ENCODE results near the gene SLC2A9.

The SLC2A9 gene

DNA sequence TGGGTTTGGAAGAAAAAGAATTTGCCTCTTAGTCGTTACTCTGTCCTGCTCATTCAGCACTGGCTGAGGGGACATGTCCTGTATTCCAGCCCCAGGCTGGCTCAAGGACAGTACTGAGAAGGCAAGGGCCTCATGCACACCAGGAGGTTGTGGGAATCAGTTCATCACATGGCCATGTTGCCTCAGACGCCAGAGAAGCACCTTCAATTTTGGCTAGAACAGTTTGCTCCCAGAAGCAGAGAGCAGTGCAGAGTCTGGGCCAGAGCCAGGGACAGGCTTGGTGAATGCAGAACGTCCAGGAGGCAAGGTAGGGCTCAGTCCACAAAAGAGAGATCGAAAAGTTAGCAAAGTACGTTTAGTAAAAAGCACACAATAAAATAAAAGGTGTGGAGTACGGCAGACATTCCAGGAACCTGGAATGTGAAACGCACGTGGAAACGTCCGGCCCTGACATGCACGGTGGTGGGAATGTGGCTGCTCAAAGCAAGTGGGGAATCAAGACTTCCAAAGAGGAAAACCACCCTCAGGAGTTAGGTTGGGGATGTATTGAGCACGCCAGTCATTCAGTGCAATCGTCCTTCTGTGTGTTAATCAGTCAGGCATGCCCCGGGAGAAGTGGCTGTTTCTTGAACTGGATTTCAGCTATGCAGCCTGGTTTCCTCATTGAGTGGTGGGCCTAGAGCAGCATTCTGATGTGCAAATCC is 1.2 kb upstream of the SLC2A9 start:
- H3K79me2 ChIP-seq (ENCODE audit: control insufficient read depth, insufficient read depth, low read length) = no peaks in the 10 kb centered on the region
- H2AK5ac ChIP-seq (ENCODE audit: low read length) = no peak overlapping the region
- H3K4ac ChIP-seq (ENCODE audit: low read depth, low read length) = no peak overlapping the region
- no peak overlapping the region for H3K27ac ChIP-seq (ENCODE audit: low read depth, low read length)
- H3K36me3 ChIP-seq (ENCODE audit: control insufficient read depth, insufficient read depth, low read length) = no peaks in the 10 kb centered on the region
- no peak overlapping the region for H2BK5ac ChIP-seq (ENCODE audit: low read length)
- H3K56ac ChIP-seq (ENCODE audit: low read length) = no peak overlapping the region
- H2BK120ac ChIP-seq (ENCODE audit: low read depth, low read length) = no peak overlapping the region
- peaks cover 1% of the 10 kb centered on the region for H3K4me1 ChIP-seq (ENCODE audit: control insufficient read depth, low read depth, low read length)
- no CpG with 5 or more reads among the region's 14 CpGs for WGBS (ENCODE audit: extremely low coverage, insufficient coverage, low lambda C conversion rate)
- H3K9ac ChIP-seq (ENCODE audit: low read length) = no peak overlapping the region
- H3K18ac ChIP-seq (ENCODE audit: low read length) = no peak overlapping the region
- no peak overlapping the region for H2BK15ac ChIP-seq (replicated peaks; ENCODE audit: low read depth)
- H4K5ac ChIP-seq (ENCODE audit: low read length) = no peak overlapping the region
- no peaks in the 10 kb centered on the region for H3K27me3 ChIP-seq (ENCODE audit: insufficient read depth, low read length, poor library complexity)
- no peak overlapping the region for H3K4me2 ChIP-seq (ENCODE audit: low read length)
- no peak overlapping the region for H4K8ac ChIP-seq (ENCODE audit: low read depth, low read length)
- H3K4me3 ChIP-seq (ENCODE audit: low read length) = no peak overlapping the region
- no peak for DNase-seq
- no peaks in the 10 kb centered on the region for H3K79me1 ChIP-seq (ENCODE audit: low read length)
- H3K23ac ChIP-seq (ENCODE audit: low read length) = no peak overlapping the region

DNA sequence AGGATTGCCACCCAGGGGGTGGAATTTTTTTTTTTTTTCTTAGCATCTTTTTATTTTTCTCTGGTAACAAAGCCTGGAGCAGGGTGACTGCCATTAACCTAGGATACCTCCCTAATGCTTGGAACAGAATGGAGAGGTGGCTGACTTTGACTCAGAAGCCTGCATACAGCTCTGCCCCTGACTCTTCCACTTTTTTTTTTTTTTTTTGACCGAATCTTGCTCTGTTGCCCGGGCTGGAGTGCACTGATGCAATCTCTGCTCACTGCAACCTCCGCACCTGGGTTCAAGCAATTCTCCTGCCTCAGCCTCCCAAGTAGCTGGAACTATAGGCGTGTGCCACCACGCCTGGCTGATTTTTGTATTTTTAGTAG is 341 bp upstream of the SLC2A9 start:
- Histone ChIP-seq H4K5ac (ENCODE audit: low read length) (no peak overlapping the region), H3K4me2 (ENCODE audit: low read length) (no peak overlapping the region)

DNA sequence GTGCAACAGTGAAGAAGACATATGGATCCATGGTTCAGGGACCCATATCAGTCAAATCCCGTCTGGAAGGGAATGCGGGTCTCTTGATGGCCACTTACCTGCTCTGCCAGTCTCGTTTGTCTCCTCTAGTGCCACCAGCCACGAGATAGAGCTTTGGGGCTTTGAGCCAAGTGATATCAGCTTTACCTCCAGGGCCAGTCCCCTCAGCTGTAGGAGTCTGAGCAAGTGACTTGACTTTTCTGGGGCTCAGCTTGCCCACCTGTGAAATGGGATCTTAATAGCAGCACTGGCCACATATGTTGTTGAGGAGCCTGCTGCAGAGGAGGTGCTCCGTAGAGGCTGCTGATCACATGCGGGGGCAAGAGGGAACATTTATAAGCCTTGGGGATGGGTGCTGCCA is 1.2 kb downstream of the SLC2A9 start:
- Histone ChIP-seq H3K56ac (ENCODE audit: low read length) (no peak overlapping the region), H2AK5ac (ENCODE audit: low read length) (peak overlapping the region; percentile 18)
- WGBS (ENCODE audit: extremely low coverage, insufficient coverage, low lambda C conversion rate) = no CpG with 5 or more reads among the region's 6 CpGs

More for the DNA sequence above, 341 bp upstream of the SLC2A9 start:
- Histone ChIP-seq H3K4me3 (ENCODE audit: low read length) (no peak overlapping the region), H2BK5ac (ENCODE audit: low read length) (no peak overlapping the region), H3K18ac (ENCODE audit: low read length) (no peak overlapping the region), H2BK120ac (ENCODE audit: low read depth, low read length) (no peak overlapping the region), H2AK5ac (ENCODE audit: low read length) (no peak overlapping the region), H3K9ac (ENCODE audit: low read length) (no peak overlapping the region), H2BK15ac (replicated peaks; ENCODE audit: low read depth) (no peak overlapping the region), H3K4me1 (ENCODE audit: control insufficient read depth, low read depth, low read length) (peaks cover 1% of the 10 kb centered on the region), H3K4ac (ENCODE audit: low read depth, low read length) (no peak overlapping the region), H4K8ac (ENCODE audit: low read depth, low read length) (no peak overlapping the region), H3K23ac (ENCODE audit: low read length) (no peak overlapping the region), H3K79me2 (ENCODE audit: control insufficient read depth, insufficient read depth, low read length) (no peaks in the 10 kb centered on the region), H3K27me3 (ENCODE audit: insufficient read depth, low read length, poor library complexity) (no peaks in the 10 kb centered on the region), H3K36me3 (ENCODE audit: control insufficient read depth, insufficient read depth, low read length) (no peaks in the 10 kb centered on the region), H3K79me1 (ENCODE audit: low read length) (no peaks in the 10 kb centered on the region), H3K27ac (ENCODE audit: low read depth, low read length) (no peak overlapping the region), H3K56ac (ENCODE audit: low read length) (no peak overlapping the region)
- WGBS (ENCODE audit: extremely low coverage, insufficient coverage, low lambda C conversion rate) = no CpG with 5 or more reads among the region's 5 CpGs
- DNase-seq = no peak

GRCh38 chr4:10019521-10020051 is 1.7 kb downstream of the SLC2A9 start:
- no peaks in the 10 kb centered on the region for H3K79me1 ChIP-seq (ENCODE audit: low read length)
- H3K79me2 ChIP-seq (ENCODE audit: control insufficient read depth, insufficient read depth, low read length) = no peaks in the 10 kb centered on the region
- peak overlapping the region; percentile 83 for H3K9ac ChIP-seq (ENCODE audit: low read length)
- H3K4ac ChIP-seq (ENCODE audit: low read depth, low read length) = peak overlapping the region; percentile 63
- H3K4me2 ChIP-seq (ENCODE audit: low read length) = peak overlapping the region; percentile 70
- H3K18ac ChIP-seq (ENCODE audit: low read length) = no peak overlapping the region
- H3K27me3 ChIP-seq (ENCODE audit: insufficient read depth, low read length, poor library complexity) = no peaks in the 10 kb centered on the region
- H3K56ac ChIP-seq (ENCODE audit: low read length) = peak overlapping the region; percentile 86
- no peak overlapping the region for H3K4me3 ChIP-seq (ENCODE audit: low read length)
- peak overlapping the region; percentile 32 for H2AK5ac ChIP-seq (ENCODE audit: low read length)
- DNase-seq = no peak
- H4K8ac ChIP-seq (ENCODE audit: low read depth, low read length) = no peak overlapping the region
- no peak overlapping the region for H2BK15ac ChIP-seq (replicated peaks; ENCODE audit: low read depth)
- H3K23ac ChIP-seq (ENCODE audit: low read length) = peak overlapping the region; percentile 30
- no peak overlapping the region for H3K27ac ChIP-seq (ENCODE audit: low read depth, low read length)
- H3K4me1 ChIP-seq (ENCODE audit: control insufficient read depth, low read depth, low read length) = peaks cover 1% of the 10 kb centered on the region
- H2BK120ac ChIP-seq (ENCODE audit: low read depth, low read length) = no peak overlapping the region
- H2BK5ac ChIP-seq (ENCODE audit: low read length) = no peak overlapping the region
- no peak overlapping the region for H4K5ac ChIP-seq (ENCODE audit: low read length)
- WGBS (ENCODE audit: extremely low coverage, insufficient coverage, low lambda C conversion rate) = no CpG with 5 or more reads among the region's 9 CpGs
- no peaks in the 10 kb centered on the region for H3K36me3 ChIP-seq (ENCODE audit: control insufficient read depth, insufficient read depth, low read length)

More for the DNA sequence above, 1.2 kb downstream of the SLC2A9 start:
- Histone ChIP-seq H3K27ac (ENCODE audit: low read depth, low read length) (no peak overlapping the region), H2BK120ac (ENCODE audit: low read depth, low read length) (no peak overlapping the region), H3K18ac (ENCODE audit: low read length) (no peak overlapping the region), H3K79me2 (ENCODE audit: control insufficient read depth, insufficient read depth, low read length) (no peaks in the 10 kb centered on the region), H3K9ac (ENCODE audit: low read length) (no peak overlapping the region), H3K23ac (ENCODE audit: low read length) (no peak overlapping the region), H3K4me3 (ENCODE audit: low read length) (no peak overlapping the region), H3K27me3 (ENCODE audit: insufficient read depth, low read length, poor library complexity) (no peaks in the 10 kb centered on the region), H3K4me1 (ENCODE audit: control insufficient read depth, low read depth, low read length) (peaks cover 1% of the 10 kb centered on the region), H2BK15ac (replicated peaks; ENCODE audit: low read depth) (no peak overlapping the region), H4K5ac (ENCODE audit: low read length) (no peak overlapping the region), H3K36me3 (ENCODE audit: control insufficient read depth, insufficient read depth, low read length) (no peaks in the 10 kb centered on the region), H3K4ac (ENCODE audit: low read depth, low read length) (no peak overlapping the region), H2BK5ac (ENCODE audit: low read length) (no peak overlapping the region), H3K4me2 (ENCODE audit: low read length) (no peak overlapping the region), H3K79me1 (ENCODE audit: low read length) (no peaks in the 10 kb centered on the region), H4K8ac (ENCODE audit: low read depth, low read length) (no peak overlapping the region)
- no peak for DNase-seq

DNA sequence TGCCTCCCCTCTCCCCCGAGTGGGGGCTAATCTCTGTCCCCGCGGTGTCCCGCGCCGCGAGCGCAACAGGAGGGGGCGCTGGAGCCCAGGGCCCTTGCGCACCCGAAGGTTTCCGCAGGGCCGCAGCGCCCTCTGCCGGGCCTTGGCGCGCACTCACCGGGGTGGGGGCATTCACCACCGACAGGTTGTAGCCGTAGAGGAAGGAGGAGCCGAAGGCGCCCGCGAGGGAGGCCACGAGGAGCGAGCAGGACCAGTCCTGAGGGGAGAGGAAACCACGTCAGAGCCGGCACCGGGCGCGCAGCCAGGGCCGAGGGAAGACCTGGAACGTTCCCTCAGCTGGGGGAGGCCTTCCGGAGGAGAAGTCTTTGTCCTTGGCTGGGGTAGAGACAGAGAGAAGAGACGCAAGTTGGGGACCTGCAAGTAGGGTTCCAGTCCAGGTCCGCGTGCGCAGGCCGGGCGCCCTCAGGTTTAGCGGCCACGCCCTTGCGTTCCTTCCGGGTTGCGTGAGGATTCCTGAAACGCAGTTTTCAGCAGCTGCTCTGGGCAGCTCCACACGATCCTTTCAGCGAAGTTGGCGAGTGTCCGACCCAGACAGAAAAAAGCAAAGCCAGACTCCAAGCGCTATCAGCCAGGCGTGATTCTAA is 2.4 kb downstream of the SLC2A9 start:
- WGBS (ENCODE audit: extremely low coverage, insufficient coverage, low lambda C conversion rate) = no CpG with 5 or more reads among the region's 52 CpGs
- H3K4me3 ChIP-seq (ENCODE audit: low read length) = peak overlapping the region; percentile 31
- H3K4me2 ChIP-seq (ENCODE audit: low read length) = peak overlapping the region; percentile 70
- H3K36me3 ChIP-seq (ENCODE audit: control insufficient read depth, insufficient read depth, low read length) = no peaks in the 10 kb centered on the region
- H3K4ac ChIP-seq (ENCODE audit: low read depth, low read length) = no peak overlapping the region
- H3K56ac ChIP-seq (ENCODE audit: low read length) = peak overlapping the region; percentile 86
- H2AK5ac ChIP-seq (ENCODE audit: low read length) = no peak overlapping the region
- H4K5ac ChIP-seq (ENCODE audit: low read length) = peak overlapping the region; percentile 33
- no peak overlapping the region for H2BK120ac ChIP-seq (ENCODE audit: low read depth, low read length)
- DNase-seq = peak; percentile 96
- H3K79me1 ChIP-seq (ENCODE audit: low read length) = no peaks in the 10 kb centered on the region
- H3K79me2 ChIP-seq (ENCODE audit: control insufficient read depth, insufficient read depth, low read length) = no peaks in the 10 kb centered on the region
- H2BK5ac ChIP-seq (ENCODE audit: low read length) = no peak overlapping the region
- H3K9ac ChIP-seq (ENCODE audit: low read length) = peak overlapping the region; percentile 83
- no peaks in the 10 kb centered on the region for H3K27me3 ChIP-seq (ENCODE audit: insufficient read depth, low read length, poor library complexity)
- no peak overlapping the region for H2BK15ac ChIP-seq (replicated peaks; ENCODE audit: low read depth)
- H3K27ac ChIP-seq (ENCODE audit: low read depth, low read length) = no peak overlapping the region
- H3K4me1 ChIP-seq (ENCODE audit: control insufficient read depth, low read depth, low read length) = peaks cover 1% of the 10 kb centered on the region
- H4K8ac ChIP-seq (ENCODE audit: low read depth, low read length) = no peak overlapping the region
- H3K23ac ChIP-seq (ENCODE audit: low read length) = no peak overlapping the region
- no peak overlapping the region for H3K18ac ChIP-seq (ENCODE audit: low read length)
